ENCODE results near the gene MYLK4.

The MYLK4 gene

GRCh38 chr6:2754393-2754792 is 3.7 kb upstream of the MYLK4 start:
- no peak for DNase-seq

- DNase-seq: no peak
Measured at GRCh38 chr6:2753743-2754142, 3.0 kb upstream of the MYLK4 start.

GRCh38 chr6:2753110-2753489 is 2.4 kb upstream of the MYLK4 start:
- no peak for DNase-seq

- no peak for DNase-seq
Measured at GRCh38 chr6:2752477-2753109, 1.9 kb upstream of the MYLK4 start.

- DNase-seq: no peak
Measured at GRCh38 chr6:2751871-2752270, 1.1 kb upstream of the MYLK4 start.

- DNase-seq: no peak
Measured at GRCh38 chr6:2749969-2750600, 637 bp downstream of the MYLK4 start.

- no peak for DNase-seq
Measured at GRCh38 chr6:2748183-2748582, 2.5 kb downstream of the MYLK4 start.

- DNase-seq: no peak
Measured at GRCh38 chr6:2746557-2747061, 4.1 kb downstream of the MYLK4 start.

- no peak for DNase-seq
Measured at GRCh38 chr6:2745246-2745645, 5.5 kb downstream of the MYLK4 start.

- no peak for DNase-seq
Measured at GRCh38 chr6:2744778-2745177, 5.9 kb downstream of the MYLK4 start.

- no peak for DNase-seq
Measured at GRCh38 chr6:2744209-2744771, 6.4 kb downstream of the MYLK4 start.

GRCh38 chr6:2743280-2744208 is 7.2 kb downstream of the MYLK4 start:
- no peak for DNase-seq

GRCh38 chr6:2741756-2742155 is 9.0 kb downstream of the MYLK4 start:
- DNase-seq: no peak

GRCh38 chr6:2740581-2740980 is 10.1 kb downstream of the MYLK4 start:
- DNase-seq: no peak

GRCh38 chr6:2739335-2739734 is 11.4 kb downstream of the MYLK4 start:
- no peak for DNase-seq

GRCh38 chr6:2738373-2738979 is 12.2 kb downstream of the MYLK4 start:
- no peak for DNase-seq

- DNase-seq: no peak
Measured at GRCh38 chr6:2737885-2738284, 12.8 kb downstream of the MYLK4 start.

GRCh38 chr6:2734488-2735166 is 16.1 kb downstream of the MYLK4 start:
- DNase-seq: no peak

GRCh38 chr6:2733736-2734480 is 16.8 kb downstream of the MYLK4 start:
- DNase-seq: no peak

GRCh38 chr6:2733324-2733723 is 17.4 kb downstream of the MYLK4 start:
- no peak for DNase-seq

- no peak for DNase-seq
Measured at GRCh38 chr6:2732503-2733089, 18.1 kb downstream of the MYLK4 start.
